ENCODE data around the gene C2orf78.

The C2orf78 gene

DNA sequence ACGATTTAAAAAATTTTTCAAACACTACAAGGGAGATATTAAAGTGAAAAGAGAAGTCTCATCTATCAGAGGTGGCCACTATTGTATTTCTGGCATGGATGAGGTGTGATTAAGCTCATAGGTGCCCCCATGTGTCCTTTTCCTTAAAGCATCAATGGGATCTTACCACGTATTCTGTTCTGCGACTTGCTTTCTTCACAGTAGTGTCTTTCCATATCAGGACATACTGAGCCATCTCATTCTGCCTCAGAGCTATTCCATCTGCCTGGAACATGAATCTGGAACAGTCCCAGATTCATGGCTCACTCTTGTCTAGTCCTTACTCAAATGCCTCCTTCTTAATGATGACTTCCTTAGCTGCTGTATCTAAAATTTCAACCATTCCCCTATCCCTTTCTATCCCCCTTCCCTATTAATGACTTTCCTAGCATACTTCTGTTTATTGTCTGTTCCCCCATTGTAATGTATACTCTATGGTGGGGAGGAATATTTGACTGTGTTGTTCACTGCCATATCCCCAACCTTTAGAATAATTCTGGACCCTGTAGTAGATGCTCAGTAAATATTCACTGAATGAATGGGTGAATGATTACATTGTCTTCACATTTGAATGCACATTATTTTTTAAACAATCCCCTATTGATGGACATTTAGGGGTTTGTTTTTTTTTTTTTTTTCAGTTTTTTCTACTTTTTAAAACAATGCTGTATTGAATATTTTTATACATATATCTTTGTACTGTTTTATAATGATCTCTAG lies 55.8 kb downstream of the C2orf78 start:
- peak; percentile 42 for DNase-seq (ENCODE audit: low spot score)

DNA sequence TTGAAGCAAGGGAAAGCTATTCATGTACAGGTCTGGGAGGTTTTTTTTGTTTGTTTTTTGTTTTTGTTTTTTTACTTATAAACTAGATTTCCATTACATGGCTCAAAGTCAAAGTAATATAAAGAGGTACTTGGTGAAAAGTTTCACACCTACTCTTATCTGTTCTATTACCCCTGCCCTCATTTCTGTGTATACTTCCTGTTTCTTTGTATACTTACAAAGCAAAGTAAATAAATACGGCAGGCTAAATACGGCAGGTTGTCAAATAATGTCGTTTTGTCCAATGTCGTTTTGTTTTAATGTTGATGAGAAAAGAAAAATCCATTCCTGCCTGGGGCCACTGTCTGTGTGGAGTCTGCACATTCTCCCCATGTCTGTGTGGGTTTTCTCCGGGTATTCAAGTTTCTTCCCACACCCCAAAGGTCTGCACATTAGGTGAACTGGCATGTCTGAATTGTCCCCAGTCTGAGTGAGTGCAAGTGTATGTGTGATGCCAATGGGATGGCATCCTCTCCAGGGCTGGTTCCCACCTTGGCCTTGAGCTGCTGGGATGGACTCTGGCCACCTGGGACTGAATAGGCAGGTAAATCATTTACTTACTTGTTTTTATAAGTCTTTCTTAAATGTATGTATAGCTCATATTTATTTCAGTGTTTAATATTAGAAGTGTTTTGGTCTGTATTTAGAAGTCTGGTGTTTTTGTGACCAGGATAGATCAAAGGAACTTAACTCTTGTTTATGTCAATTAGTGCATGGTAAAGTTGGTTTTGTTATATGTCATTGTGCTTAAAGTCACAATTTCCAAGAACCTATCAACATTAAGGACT lies 58.1 kb downstream of the C2orf78 start:
- DNase-seq (ENCODE audit: low spot score), result no peak

DNA sequence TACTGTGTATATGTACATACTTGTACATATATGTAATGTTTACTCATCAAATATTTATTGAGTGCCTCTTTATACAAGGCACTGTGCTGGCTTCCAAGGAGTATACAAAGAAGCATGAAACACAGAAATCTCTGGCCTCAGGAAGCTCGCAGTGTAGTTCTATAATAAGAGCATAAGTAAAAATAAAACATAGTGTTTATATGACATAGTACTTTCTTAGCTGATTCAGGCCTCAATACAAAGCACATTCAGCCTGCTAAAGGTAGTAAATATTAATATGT lies 58.7 kb downstream of the C2orf78 start:
- DNase-seq (ENCODE audit: low spot score), result no peak

DNA sequence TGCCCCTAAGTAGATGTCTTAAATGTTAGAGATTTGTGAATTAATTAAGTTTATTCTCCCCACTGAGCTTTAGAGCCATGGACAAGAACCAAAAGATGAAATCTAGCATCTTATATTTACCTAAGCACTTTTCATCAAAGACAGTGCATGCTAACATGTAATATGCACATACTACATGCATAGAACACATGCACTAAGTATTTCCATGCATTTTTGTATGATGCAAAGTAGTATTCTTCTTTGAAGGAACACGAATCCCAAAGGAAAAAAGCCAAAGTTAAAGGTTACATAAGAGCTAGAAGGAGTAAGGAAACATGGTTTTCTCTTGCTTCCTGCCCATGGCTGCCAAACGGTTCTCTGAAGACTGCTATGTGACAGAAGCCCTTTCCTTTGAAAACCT lies 60.1 kb downstream of the C2orf78 start:
- no peak for DNase-seq (ENCODE audit: low spot score)

DNA sequence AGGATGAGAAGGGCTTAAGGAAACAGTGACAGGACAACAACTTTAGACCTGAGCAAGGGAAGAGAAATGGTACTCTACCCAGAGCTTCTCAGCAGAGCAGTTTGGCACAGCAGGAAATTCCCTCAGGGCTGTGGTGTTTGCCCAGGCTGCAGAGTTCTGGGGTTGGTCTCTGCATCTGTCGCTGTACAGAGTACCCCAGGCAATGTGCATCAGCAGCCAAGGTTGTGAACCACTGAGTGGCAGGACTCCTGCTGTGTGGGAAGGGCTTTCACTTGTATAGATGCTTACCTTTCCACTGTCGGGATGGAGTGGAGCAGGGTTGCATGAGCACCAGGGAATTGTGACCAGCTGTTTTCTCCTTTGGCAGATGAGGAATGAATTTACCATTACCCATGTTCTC lies 66.0 kb downstream of the C2orf78 start:
- DNase-seq (ENCODE audit: low spot score), result no peak

- DNase-seq (ENCODE audit: low spot score), result no peak
These were observed 67.3 kb downstream of the C2orf78 start for GRCh38 chr2:73851274-73851673.

DNA sequence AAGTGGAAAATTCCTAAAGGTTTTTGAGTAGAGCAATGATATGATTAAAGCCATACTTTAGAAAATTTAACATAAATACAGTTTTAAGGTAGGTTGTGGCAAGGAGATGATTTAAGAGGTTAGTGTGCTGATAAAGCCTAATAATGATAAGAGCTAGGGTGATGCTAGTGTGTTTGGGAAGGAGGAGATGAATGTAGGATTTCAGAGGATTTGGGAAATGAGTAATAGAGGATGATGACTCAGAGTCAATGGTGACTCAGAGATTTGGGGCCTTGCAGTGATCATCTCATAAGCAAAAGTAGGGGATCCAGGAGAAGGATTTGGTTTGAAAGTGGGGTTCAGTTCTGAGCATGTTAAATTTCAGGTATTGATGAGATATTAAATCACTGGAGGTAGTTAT lies 68.0 kb downstream of the C2orf78 start:
- no peak for DNase-seq (ENCODE audit: low spot score)

GRCh38 chr2:73855526-73855925 lies 71.5 kb downstream of the C2orf78 start:
- DNase-seq (ENCODE audit: low spot score), result no peak

GRCh38 chr2:73856214-73856613 lies 72.2 kb downstream of the C2orf78 start:
- DNase-seq (ENCODE audit: low spot score), result no peak

GRCh38 chr2:73859721-73860586 lies 76.0 kb downstream of the C2orf78 start:
- DNase-seq (ENCODE audit: low spot score), result no peak

- DNase-seq (ENCODE audit: low spot score), result no peak
These were observed 79.0 kb downstream of the C2orf78 start for GRCh38 chr2:73862987-73863386.
